Iris pigment epithelial cell (primary cell): ENCODE data around the gene SRL.
"Not testable (repeated sequence)": the region's sequence is repeated elsewhere in the genome, so short reads cannot be mapped to it uniquely, and the experiment has no call there.

Source experiments
- DNase-seq: peaks from one replicate; pipeline ENCODE4 v3.0.0-alpha.2; 2011; ENCODE audit warnings: low read depth

Gene SRL

DNA sequence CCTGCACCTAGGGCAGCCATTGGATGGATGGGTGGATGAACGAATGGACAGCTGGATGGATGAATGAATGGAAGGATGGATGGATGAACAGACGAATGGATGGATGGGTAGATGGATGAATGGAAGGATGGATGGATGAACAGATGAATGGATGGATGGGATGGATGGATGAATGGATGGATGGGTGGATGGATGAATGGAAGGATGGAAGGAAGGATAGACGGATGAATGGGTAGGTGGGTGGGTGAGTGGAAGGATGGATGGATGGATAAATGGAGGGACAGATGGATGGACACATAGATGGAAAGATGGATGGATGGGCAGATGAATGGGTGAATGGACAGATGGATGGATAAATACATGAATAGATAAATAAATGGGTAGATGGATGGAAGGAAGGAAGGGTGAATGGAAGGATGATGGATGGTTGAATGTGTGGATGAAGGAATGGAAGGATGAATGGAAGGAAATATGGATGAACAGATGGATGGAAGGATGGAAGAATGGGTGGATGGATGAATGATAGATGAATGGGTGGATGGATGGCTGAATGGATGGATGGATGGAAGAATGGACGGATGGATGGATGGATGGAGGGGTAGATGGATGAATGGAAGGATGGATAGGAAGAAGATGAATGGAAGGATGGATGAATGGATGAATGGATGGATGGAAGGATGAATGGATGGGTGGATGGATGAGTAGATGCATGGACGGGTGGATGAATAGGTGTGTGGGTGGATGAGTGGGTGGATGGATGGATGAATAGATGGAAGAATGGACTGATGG is 15.4 kb downstream of the SRL start:
- no peak for DNase-seq

DNA sequence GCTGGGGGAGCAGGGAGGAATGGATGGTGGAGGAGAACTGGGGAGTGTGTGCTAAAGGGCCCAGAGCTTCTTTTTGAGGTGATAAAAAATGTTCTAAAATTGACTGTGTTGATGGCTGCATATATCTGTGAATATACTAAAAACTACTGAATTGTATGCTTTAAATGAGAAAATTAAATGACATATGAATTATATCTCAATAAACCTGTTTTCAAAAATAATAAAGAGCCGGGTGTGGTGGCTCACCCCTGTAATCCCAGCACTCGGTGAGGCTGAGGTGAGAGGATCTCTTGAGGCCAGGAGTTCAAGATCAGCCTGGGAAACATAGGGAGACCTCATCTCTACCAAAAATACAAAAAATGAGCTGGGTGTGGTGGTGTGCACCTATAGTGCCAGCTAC is 16.8 kb downstream of the SRL start:
- DNase-seq = no peak

DNA sequence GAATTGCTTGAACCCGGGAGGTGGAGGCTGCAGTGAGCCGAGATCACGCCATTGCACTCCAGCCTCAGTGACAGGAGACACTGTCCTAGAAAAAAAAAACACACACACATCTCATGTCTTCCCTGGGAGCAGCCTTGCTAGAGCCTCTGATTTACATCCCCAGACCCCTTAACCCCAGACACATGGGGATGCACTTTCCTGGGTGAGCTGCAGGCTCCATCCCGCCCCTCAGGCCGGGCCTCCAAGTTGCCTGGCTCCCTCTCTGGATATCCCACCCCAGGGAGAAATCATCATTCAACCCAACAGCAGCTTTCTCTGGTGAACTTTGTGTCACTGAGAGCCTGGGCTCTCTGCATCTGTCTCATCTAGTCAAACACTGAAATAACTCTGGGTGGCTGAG is 21.5 kb downstream of the SRL start:
- DNase-seq = no peak

GRCh38 chr16:4218202-4218601 is 23.7 kb downstream of the SRL start:
- DNase-seq = no peak

DNA sequence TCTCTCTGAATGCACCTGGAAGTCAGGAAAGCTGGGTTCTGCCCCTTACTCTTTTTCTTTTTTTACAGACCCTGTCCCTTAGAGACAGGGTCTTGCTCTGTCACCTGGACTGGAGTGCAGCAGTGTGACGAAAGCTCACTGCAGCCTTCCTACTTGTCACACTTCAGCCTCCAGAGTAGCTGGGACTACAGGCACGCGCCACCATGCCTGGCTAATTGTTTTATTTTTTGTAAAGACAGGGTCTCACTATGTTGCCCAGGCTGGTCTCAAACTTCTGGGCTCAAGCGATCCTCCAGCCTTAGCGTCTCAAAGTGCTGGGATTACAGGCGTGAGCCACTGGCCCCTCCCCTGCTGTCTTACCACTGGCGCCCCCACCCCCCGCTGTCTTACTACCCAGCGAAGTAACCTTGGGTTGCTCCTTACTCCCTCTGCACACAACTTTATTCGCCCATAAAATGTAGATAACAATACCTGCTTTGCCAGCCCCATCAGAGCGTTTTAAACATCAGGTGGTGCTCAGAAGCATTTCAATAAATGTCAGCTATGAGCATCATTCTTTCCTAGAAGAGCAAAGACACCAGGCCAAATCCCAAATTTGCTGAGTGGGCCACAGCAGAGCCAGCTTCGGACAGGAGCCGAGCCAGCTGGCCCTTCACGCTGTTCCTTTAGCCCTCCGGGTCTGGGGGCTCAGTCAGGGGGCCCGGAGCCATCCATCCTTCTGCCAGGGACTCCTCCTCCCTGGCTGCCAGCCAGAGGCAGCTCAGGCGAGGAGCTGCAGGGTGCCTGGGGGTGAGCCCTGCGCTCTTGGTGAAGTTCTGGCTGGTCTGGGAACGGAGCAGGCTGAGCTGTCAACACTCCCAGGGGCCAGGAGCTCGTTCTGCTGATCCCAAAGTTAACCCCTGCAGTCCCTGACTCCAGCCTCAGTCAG is 24.4 kb downstream of the SRL start:
- no peak for DNase-seq

DNA sequence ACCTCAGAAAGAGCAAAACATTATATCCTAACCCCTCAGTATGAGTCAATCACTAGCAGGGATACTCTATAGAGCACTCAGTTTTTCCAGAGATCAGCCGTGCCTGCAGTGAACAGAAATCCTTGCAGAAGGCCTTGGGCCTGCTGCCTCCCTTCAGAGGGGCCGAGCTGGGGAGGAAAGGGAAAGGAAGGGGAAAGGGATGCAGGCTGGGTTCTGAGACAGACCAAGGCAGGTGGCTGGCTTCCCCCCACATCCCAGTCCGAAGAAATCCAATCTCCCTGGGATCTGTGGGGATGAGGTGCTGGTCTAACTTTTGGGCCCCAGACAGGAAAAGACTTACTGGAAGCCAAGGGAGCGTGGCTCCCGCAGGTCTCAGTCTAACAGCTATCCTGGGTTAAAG is 25.3 kb downstream of the SRL start:
- DNase-seq = peak; percentile 14

GRCh38 chr16:4215106-4215505 is 26.8 kb downstream of the SRL start:
- no peak for DNase-seq

DNA sequence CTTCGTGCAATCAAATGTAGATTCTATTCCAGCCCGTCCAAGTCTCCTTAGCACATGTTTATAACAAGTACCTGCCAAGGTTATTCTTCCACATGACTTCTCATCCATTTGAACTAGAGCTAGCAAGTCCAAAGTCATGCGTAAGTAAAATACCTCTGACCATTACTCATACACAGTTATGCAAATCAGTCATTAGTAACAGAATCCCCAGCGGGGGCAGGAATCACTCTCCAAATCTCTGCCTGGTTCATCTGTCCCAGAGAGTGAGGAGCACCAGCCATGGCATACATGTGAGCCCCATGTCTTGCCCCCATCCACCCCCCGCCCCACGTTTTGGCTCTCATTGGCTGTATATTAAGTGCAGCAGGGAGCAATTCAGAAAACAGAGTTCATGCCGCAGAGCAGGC is 27.7 kb downstream of the SRL start:
- peak; percentile 94 for DNase-seq

DNA sequence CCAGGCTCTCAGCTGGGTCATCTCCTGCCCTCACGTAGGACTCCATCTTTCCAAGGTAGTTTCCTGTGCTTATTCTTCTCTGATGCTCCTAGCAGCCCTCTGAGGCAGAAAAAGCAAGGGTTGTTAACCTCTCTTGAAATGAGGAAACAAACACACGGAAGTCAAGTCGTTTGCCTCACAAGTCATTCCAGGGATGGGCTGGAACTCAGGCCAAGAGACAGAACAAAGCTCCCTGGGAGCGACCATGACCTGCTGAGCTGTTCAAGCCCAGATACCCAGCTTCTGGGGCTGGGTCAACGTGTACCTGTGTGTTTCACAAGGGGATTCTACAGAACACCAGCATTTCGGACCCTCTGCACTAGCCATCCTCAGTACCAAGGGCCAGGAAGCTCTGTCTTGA is 28.1 kb downstream of the SRL start:
- DNase-seq = peak; percentile 25

- DNase-seq = peak; percentile 39
Measured at GRCh38 chr16:4212934-4213296, 29.0 kb downstream of the SRL start.

GRCh38 chr16:4212211-4212933 is 29.5 kb downstream of the SRL start:
- DNase-seq = no peak

DNA sequence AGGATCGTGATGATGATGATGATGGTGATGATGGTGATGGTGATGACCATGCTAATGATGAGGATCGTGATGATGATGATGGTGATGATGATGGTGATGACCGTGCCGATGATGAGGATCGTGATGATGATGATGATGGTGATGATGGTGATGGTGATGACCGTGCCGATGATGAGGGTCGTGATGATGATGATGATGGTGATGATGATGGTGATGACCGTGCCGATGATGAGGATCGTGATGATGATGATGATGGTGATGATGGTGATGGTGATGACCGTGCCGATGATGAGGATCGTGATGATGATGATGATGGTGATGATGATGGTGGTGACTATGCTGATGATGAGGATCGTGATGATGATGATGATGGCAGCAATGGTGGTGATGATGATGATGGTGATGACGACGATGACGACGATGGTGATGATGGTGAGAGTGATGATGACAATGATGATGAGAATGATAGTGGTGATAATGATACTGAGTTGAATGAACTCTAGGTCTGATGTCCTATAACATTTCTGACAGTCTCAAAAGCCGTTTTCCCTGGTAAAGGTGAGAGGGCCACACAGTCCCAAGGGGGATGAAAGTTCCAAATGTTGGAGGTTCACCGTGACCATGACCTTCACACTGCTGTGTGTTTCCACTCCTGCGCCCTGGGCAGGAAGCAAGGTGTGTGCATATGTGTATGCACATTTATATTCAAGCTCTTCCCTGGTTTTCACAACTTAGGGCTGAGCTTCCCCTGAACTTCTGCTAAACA is 30.3 kb downstream of the SRL start:
- not testable (repeated sequence) for DNase-seq

DNA sequence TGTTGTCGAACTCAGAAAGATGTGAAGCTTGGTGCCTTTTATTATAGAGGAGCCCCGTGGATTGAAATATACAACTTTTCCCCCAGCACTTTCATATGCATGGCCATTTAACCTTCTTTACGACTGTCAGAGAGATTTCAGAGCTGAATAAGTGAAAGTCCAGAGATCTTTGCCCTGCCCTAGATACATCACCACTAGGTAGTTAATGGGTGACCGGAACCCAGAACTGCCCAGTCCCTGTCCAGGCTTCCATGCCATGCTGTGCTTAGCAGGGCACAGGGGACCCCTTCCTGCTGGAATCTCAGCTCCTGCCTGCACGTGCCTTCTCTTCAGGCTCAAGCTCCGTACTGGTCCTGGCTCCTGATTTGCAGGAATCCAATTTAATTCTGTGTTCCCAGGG is 32.2 kb downstream of the SRL start:
- DNase-seq = no peak

DNA sequence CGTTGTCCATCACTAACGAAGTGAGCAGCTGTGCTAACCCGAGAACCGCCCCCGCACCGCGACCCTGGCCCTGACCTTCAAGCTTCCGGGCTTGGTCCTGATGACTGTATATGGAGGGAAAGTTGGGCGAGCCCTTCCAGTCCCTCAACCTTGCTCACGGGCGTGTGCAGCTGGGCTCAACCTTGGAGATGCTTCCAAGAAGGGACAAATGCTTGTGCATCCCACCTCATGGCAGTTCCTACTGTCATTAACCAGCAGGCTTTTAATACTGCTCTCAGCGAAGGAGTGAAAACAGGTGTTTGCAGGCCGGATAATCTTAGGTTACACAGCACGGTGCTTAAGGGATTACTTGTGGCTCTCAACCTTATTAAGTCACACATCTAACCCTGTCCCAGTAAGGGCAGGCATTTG is 33.5 kb downstream of the SRL start:
- DNase-seq = no peak

- DNase-seq = no peak
Measured at GRCh38 chr16:4207683-4208340, 34.1 kb downstream of the SRL start.

DNA sequence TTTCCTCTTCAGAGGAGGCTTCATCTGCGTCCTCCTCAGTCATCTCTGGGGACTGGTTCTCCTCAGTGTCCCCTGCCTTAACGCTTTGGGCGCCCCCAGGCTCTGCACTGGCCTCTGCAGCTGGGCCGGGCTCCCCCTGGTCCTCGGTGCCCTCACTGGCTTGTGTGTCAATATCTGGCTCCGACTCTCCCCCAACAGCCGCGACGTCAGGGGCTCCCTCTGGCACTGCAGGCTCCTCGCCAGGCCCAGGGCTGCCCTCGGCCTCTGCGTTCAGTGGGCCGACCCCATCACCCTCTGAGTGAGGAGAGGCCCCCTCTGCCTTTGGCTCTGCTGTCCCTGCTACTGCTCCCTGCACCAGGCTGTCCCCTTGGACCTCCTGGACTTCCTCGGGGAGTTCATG is 34.7 kb downstream of the SRL start:
- no peak for DNase-seq

DNA sequence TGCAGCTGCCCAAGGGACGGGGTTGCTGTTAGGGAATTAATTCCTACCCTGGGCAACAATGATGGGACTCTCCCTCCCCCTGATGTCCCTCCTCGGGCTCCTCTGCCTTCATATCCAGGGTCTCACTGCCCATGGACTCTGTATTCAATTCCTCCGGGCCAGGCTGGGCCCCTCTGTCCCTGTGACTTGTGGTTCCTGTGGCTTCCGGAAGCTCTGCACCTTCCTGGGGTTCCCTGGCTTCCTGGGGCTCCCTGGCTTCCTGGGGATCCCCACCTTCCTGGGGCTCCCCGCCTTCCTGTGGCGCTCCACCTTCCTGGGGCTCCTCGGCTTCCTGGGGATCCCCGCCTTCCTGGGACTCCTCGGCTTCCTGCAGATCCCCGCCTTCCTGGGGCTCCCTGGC is 35.2 kb downstream of the SRL start:
- no peak for DNase-seq

GRCh38 chr16:4205971-4206370 is 35.9 kb downstream of the SRL start:
- no peak for DNase-seq

DNA sequence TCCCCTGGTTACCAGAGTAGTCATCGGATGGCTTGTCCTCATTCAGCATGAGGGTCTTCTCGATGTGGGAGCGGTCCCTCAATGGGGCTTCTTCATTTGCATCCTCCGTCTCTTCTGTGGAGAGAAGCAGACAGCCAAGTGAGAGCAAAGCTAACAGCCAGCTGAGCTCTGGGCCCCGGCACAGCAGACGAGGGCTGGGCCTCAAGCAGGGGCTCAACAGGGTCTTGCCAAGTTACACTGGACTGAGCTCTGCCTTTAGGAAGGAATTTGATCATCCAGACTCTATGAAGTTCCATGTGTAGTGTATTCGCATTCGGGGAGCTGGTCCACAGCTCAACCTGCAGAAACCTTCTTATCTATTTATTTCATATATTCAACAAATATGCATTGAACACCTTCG is 37.4 kb downstream of the SRL start:
- DNase-seq = no peak

GRCh38 chr16:4203748-4204147 is 38.1 kb downstream of the SRL start:
- DNase-seq = no peak

DNA sequence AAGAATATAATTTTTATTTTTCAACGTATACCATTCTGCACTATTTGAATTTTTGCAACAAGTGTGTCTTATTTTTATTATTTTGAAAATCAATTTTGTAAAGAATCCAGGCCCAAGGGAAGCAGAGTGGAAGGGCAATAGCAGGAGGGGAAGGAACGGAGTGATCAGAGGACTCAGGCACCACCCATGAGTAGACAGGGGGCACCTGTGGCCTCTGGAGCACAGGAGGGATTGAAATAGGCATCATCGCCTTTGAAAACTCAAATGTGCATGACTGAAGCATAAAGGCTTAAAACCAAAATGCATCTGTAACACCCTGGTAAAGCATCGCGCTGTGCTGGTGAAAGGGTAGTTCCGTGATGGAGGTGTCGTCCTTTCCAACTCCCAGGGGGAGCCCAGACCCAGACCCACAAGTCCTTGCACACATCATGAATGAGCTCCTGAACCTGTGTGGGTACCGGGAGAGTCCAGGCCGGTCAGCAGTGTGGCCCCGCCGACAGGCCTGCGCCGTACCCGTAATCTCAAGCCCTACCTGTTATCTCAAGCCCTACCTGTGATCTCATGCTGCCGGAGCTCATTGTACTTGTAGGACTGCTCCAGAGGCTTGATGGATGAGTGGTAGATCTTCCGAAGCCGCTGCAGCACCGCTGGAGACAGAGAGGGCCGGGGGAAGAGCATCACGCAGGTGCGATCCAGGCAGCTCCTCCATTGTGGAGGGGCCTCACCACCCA is 39.1 kb downstream of the SRL start:
- DNase-seq = no peak
